T-helper 1 cell treated with Interleukin-12 subunit alpha and Interleukin-12 subunit beta and Interleukin-4 antibody, amounts not matched to agents 30 μg/mL and 1 μg/mL, for 36 hours (primary cell): ENCODE data around the gene CYP21A2.

Experiments
- H3K27ac Mint-ChIP-seq: one replicate; pipeline ENCODE4 v1.8.0; 2021; ENCODE audit warnings: mild to moderate bottlenecking, mixed read lengths
- H3K27me3 Mint-ChIP-seq: one replicate; pipeline ENCODE4 v1.8.0; 2021; ENCODE audit warnings: low read depth, mixed read lengths
- H3K36me3 Mint-ChIP-seq: one replicate; pipeline ENCODE4 v1.8.0; 2021; ENCODE audit warnings: low read depth, mixed read lengths
- H3K4me1 Mint-ChIP-seq: one replicate; pipeline ENCODE4 v1.8.0; 2021; ENCODE audit warnings: low read depth, mixed read lengths
- H3K4me3 Mint-ChIP-seq: one replicate; pipeline ENCODE4 v1.8.0; 2021; ENCODE audit warnings: mild to moderate bottlenecking, moderate library complexity, mixed read lengths
- H3K9me3 Mint-ChIP-seq: one replicate; pipeline ENCODE4 v1.8.0; 2021; ENCODE audit warnings: mixed read lengths

The CYP21A2 gene

DNA sequence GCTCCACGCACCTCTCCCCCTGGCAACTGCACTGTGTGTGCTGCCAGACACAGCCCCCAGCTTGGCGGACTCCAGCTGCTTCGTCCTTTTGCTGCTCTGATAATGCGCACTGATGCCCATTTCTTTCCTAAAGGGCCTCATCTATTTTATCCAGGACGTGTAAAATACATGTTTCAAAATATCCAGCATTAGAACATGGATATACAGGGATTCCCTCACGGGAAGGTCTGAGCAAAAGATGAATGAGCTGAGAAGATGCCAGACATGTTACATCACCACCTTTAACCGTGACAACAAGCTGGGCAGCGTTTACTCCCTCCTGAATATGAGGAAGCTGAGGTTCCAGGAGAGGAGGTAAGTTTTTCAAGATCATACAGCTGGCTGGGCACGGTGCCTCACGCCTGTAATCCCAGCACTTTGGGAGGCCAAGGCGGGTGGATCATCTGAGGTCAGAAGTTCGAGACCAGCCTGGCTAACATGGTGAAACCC, 38.1 kb downstream of the CYP21A2 start:
- Mint-ChIP-seq H3K9me3 (no peaks in the 10 kb centered on the region), H3K4me1 (no peaks in the 10 kb centered on the region), H3K27ac (no peak overlapping the region), H3K36me3 (no peaks in the 10 kb centered on the region), H3K27me3 (peaks cover 6% of the 10 kb centered on the region), H3K4me3 (no peak overlapping the region)

GRCh38 chr6:32079566-32080290, 41.5 kb downstream of the CYP21A2 start:
- Mint-ChIP-seq H3K4me1 (no peaks in the 10 kb centered on the region), H3K9me3 (no peaks in the 10 kb centered on the region), H3K27me3 (peaks cover 23% of the 10 kb centered on the region), H3K27ac (no peak overlapping the region), H3K4me3 (no peak overlapping the region), H3K36me3 (no peaks in the 10 kb centered on the region)

DNA sequence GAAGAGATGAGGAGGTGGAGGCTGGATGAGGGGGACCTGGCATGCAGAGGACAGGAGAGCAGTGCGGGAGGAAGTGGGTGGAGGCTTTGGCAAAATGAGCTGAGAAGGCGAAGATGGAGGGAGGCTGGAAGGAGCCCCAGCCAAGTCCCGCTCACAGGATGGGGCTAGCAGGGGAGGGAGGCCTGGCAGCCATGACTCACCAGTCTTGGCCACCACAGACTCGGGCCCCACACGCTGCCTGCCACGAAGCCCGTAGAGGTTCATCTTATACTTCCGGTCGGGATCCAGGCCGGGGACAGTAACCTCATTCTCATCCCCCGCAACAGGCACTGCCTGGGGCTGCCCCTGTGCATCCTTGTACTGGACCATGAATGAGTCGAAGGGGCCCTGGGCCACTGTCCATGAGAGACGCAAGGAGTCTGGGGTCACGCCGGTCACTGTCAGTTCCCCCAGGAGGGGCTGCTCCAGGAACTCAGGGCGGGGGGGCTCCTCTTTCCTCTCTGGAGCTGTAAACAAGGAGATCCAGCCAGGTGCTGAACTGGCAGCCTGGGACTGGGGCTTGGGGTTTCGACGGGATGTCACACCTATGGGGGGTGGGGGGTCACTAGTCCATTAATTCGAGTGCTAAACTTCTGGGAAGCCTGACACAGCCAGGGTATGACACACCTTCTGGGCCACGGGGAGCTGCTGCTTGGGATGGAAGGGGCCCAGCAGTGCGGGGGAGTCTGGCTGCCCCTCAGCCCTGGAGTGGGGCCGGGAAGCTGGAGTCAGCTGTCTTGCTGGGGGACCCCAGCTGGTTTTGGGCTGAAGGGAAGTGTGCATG, 43.2 kb downstream of the CYP21A2 start:
- H3K27me3 Mint-ChIP-seq, result peaks cover 34% of the 10 kb centered on the region
- H3K4me3 Mint-ChIP-seq, result no peak overlapping the region
- no peak overlapping the region for H3K27ac Mint-ChIP-seq
- H3K4me1 Mint-ChIP-seq, result peaks cover 1% of the 10 kb centered on the region
- no peaks in the 10 kb centered on the region for H3K9me3 Mint-ChIP-seq
- H3K36me3 Mint-ChIP-seq, result no peaks in the 10 kb centered on the region

- Mint-ChIP-seq H3K4me1 (peaks cover 7% of the 10 kb centered on the region), H3K4me3 (no peak overlapping the region), H3K9me3 (no peaks in the 10 kb centered on the region), H3K27ac (no peak overlapping the region), H3K36me3 (no peaks in the 10 kb centered on the region), H3K27me3 (peaks cover 40% of the 10 kb centered on the region)
These were observed 44.3 kb downstream of the CYP21A2 start for GRCh38 chr6:32082478-32082877.

GRCh38 chr6:32082935-32083334, 44.7 kb downstream of the CYP21A2 start:
- H3K9me3 Mint-ChIP-seq, result no peaks in the 10 kb centered on the region
- no peak overlapping the region for H3K4me3 Mint-ChIP-seq
- no peaks in the 10 kb centered on the region for H3K36me3 Mint-ChIP-seq
- peaks cover 40% of the 10 kb centered on the region for H3K27me3 Mint-ChIP-seq
- H3K27ac Mint-ChIP-seq, result no peak overlapping the region
- peaks cover 7% of the 10 kb centered on the region for H3K4me1 Mint-ChIP-seq

DNA sequence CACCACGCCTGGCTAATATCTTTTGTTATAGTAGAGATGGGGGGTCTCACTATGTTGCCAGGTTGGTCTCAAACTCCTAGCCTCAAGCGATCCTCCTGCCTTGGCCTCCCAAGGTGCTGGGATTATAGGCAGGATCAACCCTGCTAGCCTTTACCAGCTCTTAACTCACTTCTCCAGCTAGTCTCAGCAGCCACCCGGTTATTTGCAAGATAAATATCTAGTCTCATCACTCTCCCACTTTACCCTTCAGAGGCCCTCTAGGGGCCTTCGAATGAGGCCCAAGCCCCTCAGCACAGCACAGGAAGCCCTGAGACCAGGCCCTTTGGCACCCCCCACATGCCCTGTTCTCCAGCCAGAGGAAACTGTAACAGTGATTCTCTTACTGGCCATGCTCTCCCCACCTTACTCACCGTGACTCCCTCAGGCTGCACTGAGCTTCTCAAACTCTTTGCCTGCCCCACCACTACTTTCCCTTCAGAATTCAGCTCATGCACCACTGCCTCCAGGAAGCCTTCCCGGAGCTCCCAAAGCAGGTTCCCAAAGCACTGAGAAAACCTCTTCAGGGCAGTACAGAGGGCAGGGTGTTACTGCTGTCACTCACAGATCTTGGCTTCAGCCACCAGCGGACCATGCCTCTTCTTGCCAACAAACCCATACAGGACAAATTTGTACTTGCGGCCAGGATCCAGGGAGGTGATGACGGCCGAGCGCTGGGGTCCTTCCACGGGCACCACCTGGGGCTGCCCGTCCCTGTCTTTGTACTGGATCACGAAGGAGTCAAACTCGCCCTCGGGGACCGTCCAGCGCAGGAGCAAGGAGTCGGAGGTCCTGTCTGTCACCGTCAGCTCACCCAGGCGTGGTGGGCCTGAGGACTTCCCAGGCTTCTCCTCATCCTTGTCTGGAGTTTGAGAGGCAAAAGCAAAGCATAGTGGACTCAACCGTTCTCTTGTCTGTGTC, 45.9 kb downstream of the CYP21A2 start:
- Mint-ChIP-seq H3K9me3 (no peaks in the 10 kb centered on the region), H3K4me1 (peaks cover 7% of the 10 kb centered on the region), H3K36me3 (no peaks in the 10 kb centered on the region), H3K27me3 (peaks cover 45% of the 10 kb centered on the region), H3K4me3 (no peak overlapping the region), H3K27ac (no peak overlapping the region)

DNA sequence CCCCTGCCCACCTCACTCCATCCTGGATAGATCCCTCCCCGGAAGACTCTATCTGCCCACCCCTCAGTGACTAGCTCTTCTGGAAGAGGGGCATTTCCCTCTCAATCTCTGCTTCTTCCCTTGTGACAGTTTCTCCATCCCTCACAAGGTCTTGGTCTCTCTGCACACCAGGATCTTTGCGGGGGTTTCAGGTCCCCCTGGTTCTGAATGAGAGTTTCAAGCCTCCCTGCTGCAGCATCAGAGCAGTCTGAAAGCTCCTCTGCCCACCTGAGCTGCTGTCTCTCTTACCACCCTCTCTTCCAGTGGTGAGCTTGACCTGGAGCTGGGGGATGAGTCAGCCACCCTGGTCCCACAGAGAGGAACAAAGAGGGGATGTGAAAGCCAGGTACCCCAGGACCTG, 46.6 kb downstream of the CYP21A2 start:
- H3K4me3 Mint-ChIP-seq, result no peak overlapping the region

DNA sequence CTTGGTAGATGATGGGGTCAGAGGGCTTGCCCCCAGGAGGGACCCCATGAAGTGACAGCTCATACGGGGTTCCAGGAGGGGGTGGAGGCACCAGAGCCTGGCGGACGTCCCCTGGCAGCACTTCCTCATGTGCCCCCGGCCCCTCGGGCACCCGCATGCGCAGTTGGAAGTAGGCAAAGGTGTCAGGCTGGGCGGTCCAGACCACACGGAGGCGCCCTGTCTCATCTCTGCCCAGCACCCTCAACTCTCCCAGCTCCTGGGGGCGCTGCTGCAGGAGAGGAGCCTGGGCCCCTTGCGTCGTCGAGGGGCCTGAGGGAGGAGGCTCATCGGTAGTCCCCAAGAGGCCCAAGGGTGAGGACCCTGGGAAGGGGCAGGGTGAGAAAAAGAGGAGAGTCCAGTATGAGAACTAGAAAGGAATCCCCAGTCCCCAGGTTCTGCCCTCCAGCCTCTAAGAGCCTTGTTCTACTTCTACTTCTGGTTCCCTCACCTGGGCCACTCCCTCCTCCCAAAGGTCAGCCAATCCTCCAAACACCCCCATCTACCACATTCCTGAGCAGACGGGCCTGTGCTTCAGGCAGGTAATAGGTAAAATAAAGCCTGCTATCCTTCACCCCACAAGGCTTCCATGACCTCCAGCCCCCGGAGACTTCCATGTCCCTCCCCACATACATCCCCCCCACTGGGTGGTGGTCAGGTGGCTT, 47.7 kb downstream of the CYP21A2 start:
- Mint-ChIP-seq H3K4me3 (no peak overlapping the region), H3K36me3 (no peaks in the 10 kb centered on the region), H3K4me1 (peaks cover 7% of the 10 kb centered on the region), H3K9me3 (no peaks in the 10 kb centered on the region), H3K27me3 (peaks cover 52% of the 10 kb centered on the region), H3K27ac (no peak overlapping the region)

More for the DNA sequence above, 46.6 kb downstream of the CYP21A2 start:
- Mint-ChIP-seq H3K4me1 (peaks cover 7% of the 10 kb centered on the region), H3K27ac (no peak overlapping the region), H3K36me3 (no peaks in the 10 kb centered on the region), H3K27me3 (peaks cover 52% of the 10 kb centered on the region), H3K9me3 (no peaks in the 10 kb centered on the region)

DNA sequence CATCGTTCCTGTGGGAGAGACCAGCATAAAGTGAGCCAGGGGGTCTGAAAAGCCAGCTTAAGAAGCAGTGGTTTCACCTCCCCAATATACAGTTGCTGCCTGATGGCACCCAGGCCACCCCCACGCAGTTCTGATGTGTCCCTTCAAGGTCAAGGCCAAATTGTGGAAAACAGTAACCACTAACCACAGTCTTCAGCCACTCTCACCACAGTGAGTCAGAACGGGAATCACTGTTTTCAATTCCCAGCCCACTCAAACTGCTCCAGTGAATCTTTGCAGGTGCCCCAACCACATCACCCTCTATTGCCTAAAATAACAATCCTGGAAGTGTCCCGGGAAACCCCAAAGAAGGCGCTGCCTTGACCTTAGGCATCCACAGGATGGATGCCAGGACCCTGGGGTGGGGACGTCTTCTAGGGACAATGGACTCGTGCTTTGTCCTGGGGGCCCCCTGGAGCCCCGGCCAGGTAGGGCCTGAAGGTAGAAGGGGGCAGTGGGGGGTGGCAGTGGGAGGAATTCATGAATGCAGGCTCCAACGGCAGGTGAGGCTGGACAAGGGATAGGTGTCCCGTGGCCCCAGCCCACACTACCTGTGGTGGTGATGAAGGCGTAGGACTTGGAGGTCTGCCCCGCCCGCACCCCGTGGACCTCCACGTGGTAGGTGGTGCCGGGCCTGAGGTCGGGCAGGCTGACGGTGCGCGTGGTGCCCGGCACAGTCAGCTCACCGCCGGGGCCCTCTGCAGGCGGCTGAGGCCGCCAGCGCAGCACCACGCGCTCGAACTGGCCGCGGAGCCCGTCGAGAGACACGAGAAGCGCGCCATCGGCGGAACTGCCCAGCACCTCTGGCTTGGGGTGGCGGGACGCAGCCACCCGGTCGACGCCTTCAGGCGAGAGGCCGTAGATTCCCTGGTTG, 48.7 kb downstream of the CYP21A2 start:
- no peaks in the 10 kb centered on the region for H3K9me3 Mint-ChIP-seq
- H3K27ac Mint-ChIP-seq, result no peak overlapping the region
- peaks cover 50% of the 10 kb centered on the region for H3K27me3 Mint-ChIP-seq
- peaks cover 7% of the 10 kb centered on the region for H3K4me1 Mint-ChIP-seq
- no peaks in the 10 kb centered on the region for H3K36me3 Mint-ChIP-seq
- H3K4me3 Mint-ChIP-seq, result no peak overlapping the region

DNA sequence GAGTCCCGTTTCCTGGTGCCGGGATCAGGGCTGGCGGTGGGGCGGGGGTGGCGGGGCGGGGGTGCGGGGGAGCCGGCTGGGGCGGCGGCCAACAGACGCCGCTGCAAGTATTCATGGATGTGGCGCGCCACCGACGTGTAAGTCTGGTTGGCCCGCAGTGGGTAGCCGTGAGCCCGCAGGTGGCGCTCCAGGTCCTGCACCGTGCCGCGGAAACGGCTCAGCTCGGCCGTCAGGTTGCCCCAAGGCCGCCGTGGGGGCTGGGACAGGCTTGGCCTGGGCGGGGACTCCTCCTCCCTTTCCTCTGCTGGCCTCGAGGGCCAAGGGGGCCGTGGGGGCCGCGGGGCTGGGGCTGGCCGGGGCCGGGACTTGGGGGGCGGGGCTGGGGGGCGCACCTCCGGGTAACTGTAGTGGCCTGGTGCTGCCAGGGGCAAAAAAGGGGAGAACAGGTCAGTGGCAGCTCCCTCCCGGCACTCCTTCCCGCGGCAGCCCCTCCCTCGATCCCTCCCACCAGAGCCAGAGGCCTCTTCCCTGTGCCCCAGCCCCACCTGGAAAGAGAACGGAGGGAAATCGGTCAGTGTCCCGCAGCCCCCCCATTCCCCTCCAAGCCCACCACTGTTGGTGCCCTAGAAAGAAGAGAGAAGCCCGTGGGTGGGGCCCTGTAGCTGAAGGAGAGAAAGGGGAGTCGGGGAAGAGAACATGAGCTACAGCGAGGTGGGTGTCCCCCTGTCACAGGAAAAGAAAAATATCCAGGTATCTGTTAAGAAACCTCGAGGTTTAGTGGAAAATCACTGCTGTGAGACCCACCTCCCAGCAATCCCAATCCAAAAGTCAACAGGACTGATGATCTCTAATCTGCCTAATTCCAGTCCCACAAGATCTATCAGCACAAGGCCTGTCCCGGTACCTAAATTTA, 49.6 kb downstream of the CYP21A2 start:
- Mint-ChIP-seq H3K36me3 (no peaks in the 10 kb centered on the region), H3K27ac (no peak overlapping the region), H3K9me3 (no peaks in the 10 kb centered on the region), H3K4me1 (peaks cover 7% of the 10 kb centered on the region), H3K27me3 (peaks cover 57% of the 10 kb centered on the region), H3K4me3 (no peak overlapping the region)

GRCh38 chr6:32088487-32089049, 50.4 kb downstream of the CYP21A2 start:
- Mint-ChIP-seq H3K4me3 (no peak overlapping the region), H3K27me3 (peaks cover 56% of the 10 kb centered on the region), H3K9me3 (no peaks in the 10 kb centered on the region), H3K4me1 (peaks cover 7% of the 10 kb centered on the region), H3K36me3 (no peaks in the 10 kb centered on the region), H3K27ac (no peak overlapping the region)
